Adrenal gland (tissue), 12 donors: ENCODE measurements around the gene ZIC1. TPM values are rescaled to one million over a fixed set of nuclear protein-coding genes. Genes with fewer than 3 reads are reported as not detected.

Experiments used
- DNase-seq, 7 donors: peaks; one replicate each; pipeline ENCODE4 v3.0.0-alpha.2; 2019 to 2020
- H3K27ac ChIP-seq, 5 donors: fragments of 200-600 bp; sonication (generic) in 4 of 5; 1 replicate in 3 of 5; 2 replicates in 2 of 5; pipeline versions ENCODE4 v1.5.1 to v1.8.0; 2016 to 2020; ENCODE audit warnings: mild to moderate bottlenecking in 1 of 5
- H3K27me3 ChIP-seq: fragments of 200-600 bp; 2 replicates; pipeline ENCODE4 v1.8.0; 2021
- H3K36me3 ChIP-seq, 2 donors: fragments of 200-600 bp; replicated peaks in 1 of 2; 1 replicate in 1 of 2; 2 replicates in 1 of 2; pipeline versions ENCODE4 v1.5.1 to v1.8.0; 2018 to 2022
- H3K4me1 ChIP-seq, 2 donors: fragments of 200-600 bp; replicated peaks in 1 of 2; 1 replicate in 1 of 2; 2 replicates in 1 of 2; pipeline versions ENCODE4 v1.5.1 to v1.8.0; 2018 to 2021
- H3K4me3 ChIP-seq, 4 donors: fragments of 200-600 bp; sonication (generic) in 3 of 4; one replicate each; pipeline ENCODE4 v1.5.1; 2016 to 2018
- H3K9me3 ChIP-seq, 3 donors: fragments of 200-600 bp; sonication (generic) in 1 of 3; replicated peaks in 1 of 3; 1 replicate in 2 of 3; 2 replicates in 1 of 3; pipeline versions ENCODE4 v1.5.1 to v1.8.0; 2016 to 2021
- POLR2A ChIP-seq, 2 donors: fragments of 450-650 bp; IDR thresholded peaks; one replicate each; pipeline ENCODE4 v1.6.1; 2017; ENCODE audit warnings: antibody characterized with exemption in 2 of 2, mild to moderate bottlenecking in 2 of 2, moderate library complexity in 1 of 2
- WGBS, 4 donors: extraction: QIAGEN DNeasy Blood & Tissue Kit in 2 of 4; methylation state at CpG; one replicate each; pipeline versions ENCODE4 v1.1.5 to v1.1.7; 2013 to 2017; 5-methylcytosine and 5-hydroxymethylcytosine counted together
- intact Hi-C, 2 donors: fragments of 100-400 bp; cut with DNase I; formaldehyde crosslinking; loops; one replicate each; pipeline versions ENCODE4 v1.14.1 to v1.15.0; 2022 to 2023
- polyA plus RNA-seq, 3 donors: library from polyadenylated mRNA; stranded (reverse); fragments of 200-250 nt in 2 of 3; fragments of 350-450 nt in 1 of 3; fragmentation: Illumina TruSeq in 1 of 3; extraction: RNeasy Lipid Tissue Mini Kit (QIAGEN cat#74804) in 1 of 3; gene quantifications; one replicate each; pipeline ENCODE4 v1.2.3, GENCODE V29; 2013 to 2014
- total RNA-seq, 9 donors: library from RNA; depleted of rRNA in 4 of 9; stranded (reverse); fragments of >200 nt in 4 of 9; fragments of 120-200 nt in 1 of 9; fragmentation: NEBNext Ultra II Directional in 1 of 9; extraction: Animal tissue kit (Norgen Biotek cat#: 25700) in 1 of 9; gene quantifications; one replicate each; pipeline versions ENCODE4 v1.1.0 to v1.2.4, GENCODE V29; 2013 to 2023
- TF ChIP-seq, protein P1 (sequence below), 6 experiments: fragments of 450-650 bp in 4 of 6; fragments of 200-600 bp in 2 of 6; sonication (generic) in 1 of 6; IDR thresholded peaks; 1 replicate in 5 of 6; 2 replicates in 1 of 6; pipeline versions ENCODE4 v1.5.1 to v1.8.0; 2016 to 2021; ENCODE audit warnings: antibody characterized with exemption in 6 of 6, mild to moderate bottlenecking in 2 of 6, moderate library complexity in 1 of 6
- donor health status: healthy with polysubstance abuse.
- donor health status: Bipolar disorder and iron deficiency.
- donor health status: DM: yes; HTN: yes; CAD: no.
- donor health status: DM: no; HTN: no; CAD: no.
- donor health status: DM: no; HTN: no; CAD: no.
- donor health status: DM: yes; HTN: yes; CAD: no.

Gene ZIC1
- total and polyA plus RNA-seq, 12 donors, result 0.08 to 0.64 (median 0.32) TPM; not detected in 9

DNA sequence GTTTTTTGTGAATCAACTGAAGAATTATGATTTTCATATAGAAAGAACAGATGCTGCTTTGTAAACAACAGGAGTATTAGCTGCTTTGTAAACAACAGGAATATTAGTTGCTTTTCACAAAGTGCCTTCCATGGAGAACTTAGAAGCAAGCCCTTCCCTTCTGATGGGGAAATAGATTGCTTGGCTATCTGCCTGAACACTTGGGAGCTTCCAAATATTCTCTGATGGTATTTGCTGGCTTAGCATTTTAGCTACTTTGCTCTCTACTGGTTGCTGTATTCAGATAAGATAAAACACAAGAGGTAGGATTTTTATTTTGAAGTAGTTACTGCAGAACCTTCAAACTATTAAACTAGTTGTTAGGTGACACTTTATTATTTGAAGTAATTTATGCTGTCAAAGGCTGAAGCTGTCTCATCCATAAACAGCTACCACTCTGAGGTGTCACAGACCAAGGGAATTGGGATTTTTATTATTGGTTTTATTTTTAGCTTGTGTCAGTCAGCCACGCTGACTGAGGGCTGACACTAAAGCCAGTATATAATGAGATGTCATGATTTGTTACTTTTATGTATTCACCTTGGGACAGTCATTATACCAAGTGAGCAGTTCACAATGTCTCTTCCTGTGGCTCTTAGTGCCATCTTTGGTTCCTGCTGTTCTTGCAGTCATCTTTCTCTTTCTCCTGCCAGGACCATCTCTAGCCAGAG, 50.0 kb downstream of the ZIC1 start:
- Histone ChIP-seq H3K36me3 (no peaks in the 10 kb centered on the region), H3K4me3 (no peak overlapping the region), H3K27me3 (no peaks in the 10 kb centered on the region), H3K27ac (no peak overlapping the region), H3K9me3 (no peaks in the 10 kb centered on the region), H3K4me1 (no peaks in the 10 kb centered on the region)
- DNase-seq, result no peak
- no peak for TF ChIP-seq POLR2A (IDR thresholded peaks at IDR 0.05)
- TF ChIP-seq, protein P1, sequence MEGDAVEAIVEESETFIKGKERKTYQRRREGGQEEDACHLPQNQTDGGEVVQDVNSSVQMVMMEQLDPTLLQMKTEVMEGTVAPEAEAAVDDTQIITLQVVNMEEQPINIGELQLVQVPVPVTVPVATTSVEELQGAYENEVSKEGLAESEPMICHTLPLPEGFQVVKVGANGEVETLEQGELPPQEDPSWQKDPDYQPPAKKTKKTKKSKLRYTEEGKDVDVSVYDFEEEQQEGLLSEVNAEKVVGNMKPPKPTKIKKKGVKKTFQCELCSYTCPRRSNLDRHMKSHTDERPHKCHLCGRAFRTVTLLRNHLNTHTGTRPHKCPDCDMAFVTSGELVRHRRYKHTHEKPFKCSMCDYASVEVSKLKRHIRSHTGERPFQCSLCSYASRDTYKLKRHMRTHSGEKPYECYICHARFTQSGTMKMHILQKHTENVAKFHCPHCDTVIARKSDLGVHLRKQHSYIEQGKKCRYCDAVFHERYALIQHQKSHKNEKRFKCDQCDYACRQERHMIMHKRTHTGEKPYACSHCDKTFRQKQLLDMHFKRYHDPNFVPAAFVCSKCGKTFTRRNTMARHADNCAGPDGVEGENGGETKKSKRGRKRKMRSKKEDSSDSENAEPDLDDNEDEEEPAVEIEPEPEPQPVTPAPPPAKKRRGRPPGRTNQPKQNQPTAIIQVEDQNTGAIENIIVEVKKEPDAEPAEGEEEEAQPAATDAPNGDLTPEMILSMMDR (IDR thresholded peaks at IDR 0.05), result no peak
- intact Hi-C loops, result no loop called here
- WGBS, 4 donors, result 60 to 84% (median 71%) methylated on average over 1 of the region's 1 CpG

DNA sequence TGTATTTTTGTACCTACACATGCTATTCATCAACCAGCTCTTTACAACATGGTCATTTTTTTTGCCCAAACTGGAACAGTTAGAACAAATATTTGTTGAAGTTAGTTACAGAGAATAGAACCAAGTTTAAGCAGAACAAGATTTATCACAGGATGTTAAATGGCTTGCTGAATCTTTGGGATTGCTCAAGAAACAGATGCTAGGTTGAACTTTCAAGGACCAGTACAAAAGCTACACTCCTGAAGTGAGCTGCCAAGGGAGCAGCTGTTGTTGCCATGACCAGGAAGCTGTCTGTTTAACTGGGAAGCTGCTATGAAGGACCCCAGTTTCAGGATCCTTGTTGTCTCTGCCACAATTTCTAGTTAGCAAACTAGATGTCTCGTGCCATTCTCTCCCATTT, 53.7 kb downstream of the ZIC1 start:
- Histone ChIP-seq H3K36me3 (no peaks in the 10 kb centered on the region), H3K9me3 (no peaks in the 10 kb centered on the region), H3K4me3 (no peak overlapping the region), H3K4me1 (no peaks in the 10 kb centered on the region), H3K27me3 (no peaks in the 10 kb centered on the region), H3K27ac (no peak overlapping the region)
- no peak for DNase-seq
- intact Hi-C loops, result no loop called here
- WGBS, 4 donors, result 50 to 59% (median 55%) methylated on average over 1 of the region's 1 CpG
- no peak for TF ChIP-seq POLR2A (IDR thresholded peaks at IDR 0.05)
- TF ChIP-seq, protein P1 (IDR thresholded peaks at IDR 0.05), result no peak

Other genes starting within 250 kb of the ZIC1 start
- not detected for gene ZIC4, start 2.8 kb upstream of the ZIC1 start, total RNA-seq
- gene ZIC4, start 2.8 kb upstream of the ZIC1 start, polyA plus RNA-seq, result under 1 TPM in 1 of 3 donors, not detected in 2; 0.07 TPM